Measurements from ENCODE around the gene CCND1.
A peak's percentile ranks its signal among the peaks of the same experiment; 100 is the strongest.
"Not testable (repeated sequence)": the region's sequence is repeated elsewhere in the genome, so short reads cannot be mapped to it uniquely, and the experiment has no call there.

Gene CCND1

GRCh38 chr11:69669486-69669885, 28.5 kb downstream of the CCND1 start:
- DNase-seq: no peak

- peak; percentile 34 for DNase-seq
Observed at GRCh38 chr11:69670158-69670845, 29.3 kb downstream of the CCND1 start.

- DNase-seq: no peak
Observed at GRCh38 chr11:69671734-69672465, 30.9 kb downstream of the CCND1 start.

GRCh38 chr11:69674267-69674885, 33.4 kb downstream of the CCND1 start:
- DNase-seq: no peak

- peak; percentile 65 for DNase-seq
Observed at GRCh38 chr11:69674886-69675714, 34.1 kb downstream of the CCND1 start, which contains the start of gene LTO1. Gene LTO1 (minus strand): TSS chr11:69675353. CDS start chr11:69675239, 114 bp downstream.

GRCh38 chr11:69677749-69678148, 36.8 kb downstream of the CCND1 start:
- no peak for DNase-seq

- DNase-seq: no peak
Observed at GRCh38 chr11:69680688-69681087, 39.7 kb downstream of the CCND1 start.

GRCh38 chr11:69682221-69682620, 41.3 kb downstream of the CCND1 start:
- DNase-seq: no peak

- no peak for DNase-seq
Observed at GRCh38 chr11:69682681-69683326, 41.8 kb downstream of the CCND1 start.

- DNase-seq: no peak
Observed at GRCh38 chr11:69683764-69684333, 42.9 kb downstream of the CCND1 start.

- no peak for DNase-seq
Observed at GRCh38 chr11:69684651-69685050, 43.7 kb downstream of the CCND1 start.

GRCh38 chr11:69685348-69685747, 44.4 kb downstream of the CCND1 start:
- DNase-seq: no peak

- no peak for DNase-seq
Observed at GRCh38 chr11:69686452-69686851, 45.5 kb downstream of the CCND1 start.

- no peak for DNase-seq
Observed at GRCh38 chr11:69686856-69687255, 45.9 kb downstream of the CCND1 start.

GRCh38 chr11:69687969-69688771, 47.2 kb downstream of the CCND1 start:
- not testable (repeated sequence) for DNase-seq

- no peak for DNase-seq
Observed at GRCh38 chr11:69689484-69690319, 48.7 kb downstream of the CCND1 start.

GRCh38 chr11:69691463-69691862, 50.5 kb downstream of the CCND1 start:
- no peak for DNase-seq

- DNase-seq: no peak
Observed at GRCh38 chr11:69692422-69692821, 51.5 kb downstream of the CCND1 start.

- DNase-seq: no peak
Observed at GRCh38 chr11:69694781-69695180, 53.8 kb downstream of the CCND1 start.

GRCh38 chr11:69695581-69695980, 54.6 kb downstream of the CCND1 start:
- DNase-seq: no peak
